ENCODE results near the gene FAM131B.

GRCh38 chr7:143399151-143399550, 36.6 kb upstream of the FAM131B start:
- no peak for TF ChIP-seq SP1 (CRISPR knock-in tag; conservative IDR thresholded peaks at IDR 0.05)
- no peak for TF ChIP-seq ZNF121 (CRISPR knock-in tag; IDR thresholded peaks at IDR 0.05)
- no peak for TF ChIP-seq CTCF (IDR thresholded peaks at IDR 0.05)
- no peak for TF ChIP-seq CBFB (CRISPR knock-in tag; IDR thresholded peaks at IDR 0.05; ENCODE audit: low read depth)
- TF ChIP-seq, protein P1, sequence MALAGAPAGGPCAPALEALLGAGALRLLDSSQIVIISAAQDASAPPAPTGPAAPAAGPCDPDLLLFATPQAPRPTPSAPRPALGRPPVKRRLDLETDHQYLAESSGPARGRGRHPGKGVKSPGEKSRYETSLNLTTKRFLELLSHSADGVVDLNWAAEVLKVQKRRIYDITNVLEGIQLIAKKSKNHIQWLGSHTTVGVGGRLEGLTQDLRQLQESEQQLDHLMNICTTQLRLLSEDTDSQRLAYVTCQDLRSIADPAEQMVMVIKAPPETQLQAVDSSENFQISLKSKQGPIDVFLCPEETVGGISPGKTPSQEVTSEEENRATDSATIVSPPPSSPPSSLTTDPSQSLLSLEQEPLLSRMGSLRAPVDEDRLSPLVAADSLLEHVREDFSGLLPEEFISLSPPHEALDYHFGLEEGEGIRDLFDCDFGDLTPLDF (CRISPR knock-in tag; IDR thresholded peaks at IDR 0.05), result no peak
- TF ChIP-seq NFATC4 (CRISPR knock-in tag; IDR thresholded peaks at IDR 0.05), result no peak
- TF ChIP-seq MXD4 (CRISPR knock-in tag; IDR thresholded peaks at IDR 0.05; ENCODE audit: borderline replicate concordance), result no peak
- no peak for TF ChIP-seq FOXJ3 (CRISPR knock-in tag; IDR thresholded peaks at IDR 0.05; ENCODE audit: borderline replicate concordance)
- no peak for TF ChIP-seq HMGXB4 (CRISPR knock-in tag; IDR thresholded peaks at IDR 0.05)
- TF ChIP-seq, protein P2, sequence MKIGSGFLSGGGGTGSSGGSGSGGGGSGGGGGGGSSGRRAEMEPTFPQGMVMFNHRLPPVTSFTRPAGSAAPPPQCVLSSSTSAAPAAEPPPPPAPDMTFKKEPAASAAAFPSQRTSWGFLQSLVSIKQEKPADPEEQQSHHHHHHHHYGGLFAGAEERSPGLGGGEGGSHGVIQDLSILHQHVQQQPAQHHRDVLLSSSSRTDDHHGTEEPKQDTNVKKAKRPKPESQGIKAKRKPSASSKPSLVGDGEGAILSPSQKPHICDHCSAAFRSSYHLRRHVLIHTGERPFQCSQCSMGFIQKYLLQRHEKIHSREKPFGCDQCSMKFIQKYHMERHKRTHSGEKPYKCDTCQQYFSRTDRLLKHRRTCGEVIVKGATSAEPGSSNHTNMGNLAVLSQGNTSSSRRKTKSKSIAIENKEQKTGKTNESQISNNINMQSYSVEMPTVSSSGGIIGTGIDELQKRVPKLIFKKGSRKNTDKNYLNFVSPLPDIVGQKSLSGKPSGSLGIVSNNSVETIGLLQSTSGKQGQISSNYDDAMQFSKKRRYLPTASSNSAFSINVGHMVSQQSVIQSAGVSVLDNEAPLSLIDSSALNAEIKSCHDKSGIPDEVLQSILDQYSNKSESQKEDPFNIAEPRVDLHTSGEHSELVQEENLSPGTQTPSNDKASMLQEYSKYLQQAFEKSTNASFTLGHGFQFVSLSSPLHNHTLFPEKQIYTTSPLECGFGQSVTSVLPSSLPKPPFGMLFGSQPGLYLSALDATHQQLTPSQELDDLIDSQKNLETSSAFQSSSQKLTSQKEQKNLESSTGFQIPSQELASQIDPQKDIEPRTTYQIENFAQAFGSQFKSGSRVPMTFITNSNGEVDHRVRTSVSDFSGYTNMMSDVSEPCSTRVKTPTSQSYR (CRISPR knock-in tag; IDR thresholded peaks at IDR 0.05), result no peak
